Measurements from ENCODE around the gene TLCD3B. TPM values are rescaled to one million over a fixed set of nuclear protein-coding genes. Genes with fewer than 3 reads are reported as not detected.

The TLCD3B gene
- total and polyA plus RNA-seq, 9 of the 15 experiments (the other 6 are each of a cell fraction or from before 2014, with no cell fraction given): 0.10 to 0.52 (median 0.23) TPM; not detected in 4

- FAIRE-seq: peak; percentile 57
- POLR2A ChIA-PET: interaction anchor here (0.6 to 1.4 kb wide), 3 partner anchors 14 to 558 kb away, joined by 3 to 4 read pairs (median 4); partner anchors contain the start of gene TBX6
- peak overlapping the region in 1 of 2 experiments; percentile 89; a peak in 1 of 4 replicates for H3K9ac ChIP-seq (ENCODE audit: insufficient read depth in 1 of 2, low read depth in 2 of 2, low read length in 2 of 2)
- no peak for TF ChIP-seq ZNF174 (CRISPR knock-in tag; IDR thresholded peaks at IDR 0.05)
- no peak for TF ChIP-seq SNIP1 (IDR thresholded peaks at IDR 0.05; ENCODE audit: low read depth)
- TF ChIP-seq ZNF785 (CRISPR knock-in tag; IDR thresholded peaks at IDR 0.05): no peak
- TF ChIP-seq UBTF (IDR thresholded peaks at IDR 0.05; ENCODE audit: borderline replicate concordance in 1 of 2, low read depth in 2 of 2, low read length in 2 of 2): no peak
- no peak for TF ChIP-seq ZBTB11 (CRISPR knock-in tag; IDR thresholded peaks at IDR 0.05)
- TF ChIP-seq SIN3B (IDR thresholded peaks at IDR 0.05; ENCODE audit: low read depth): no peak
- TF ChIP-seq THRAP3 (IDR thresholded peaks at IDR 0.05; ENCODE audit: borderline replicate concordance): no peak
- TF ChIP-seq PHB (CRISPR knock-in tag; IDR thresholded peaks at IDR 0.05): no peak
- no peak for TF ChIP-seq NFATC3 (IDR thresholded peaks at IDR 0.05)
- no peak for TF ChIP-seq ELF2 (CRISPR knock-in tag; IDR thresholded peaks at IDR 0.05)
- no peak for TF ChIP-seq ZBTB2 (IDR thresholded peaks at IDR 0.05)
- TF ChIP-seq ZC3H4 (CRISPR knock-in tag; IDR thresholded peaks at IDR 0.05; ENCODE audit: borderline replicate concordance): no peak
- TF ChIP-seq TSC22D4 (tag; IDR thresholded peaks at IDR 0.05): no peak
- TF ChIP-seq ESRRA (IDR thresholded peaks at IDR 0.05; ENCODE audit: borderline replicate concordance, low read depth): peak; percentile 49; the same call in 1 of the 2 replicates
- TF ChIP-seq LEF1 (IDR thresholded peaks at IDR 0.05): no peak
- TF ChIP-seq RFX7 (CRISPR knock-in tag; IDR thresholded peaks at IDR 0.05): no peak
These were observed 29.9 kb upstream of the TLCD3B start for GRCh38 chr16:30060836-30061554.

More at GRCh38 chr16:30060836-30061554, 29.9 kb upstream of the TLCD3B start:
- peaks cover 27% of the 10 kb centered on the region for H3K79me2 ChIP-seq (ENCODE audit: control insufficient read depth, insufficient read depth, low read length)
- no peaks in the 10 kb centered on the region for H3K9me3 ChIP-seq (replicated peaks; ENCODE audit: control insufficient read depth, insufficient read depth, low read depth, low read length)
- H3K27ac ChIP-seq (ENCODE audit: extremely low read depth, low read depth, low read length): no peak overlapping the region
- ATAC-seq (no peak), DNase-seq (ENCODE audit: extremely low read depth in 1 of 4, low spot score in 3 of 4) (peak in 2 of 4 experiments; percentile 16 to 49)
- no peak overlapping the region for H3K4me3 ChIP-seq
- H2AFZ ChIP-seq (ENCODE audit: low read depth, low read length): no peak overlapping the region
- H3K27me3 ChIP-seq (ENCODE audit: control insufficient read depth in 2 of 2, insufficient read depth in 2 of 2, low read length in 2 of 2): no peaks in the 10 kb centered on the region
- intact Hi-C loops (cut with micrococcal nuclease) (loop anchor here (10.0 kb wide), 2 partner anchors 314 to 594 kb away; partner anchors contain the start of genes FBRS, MYL11, PRR14 and TBC1D10B), in situ Hi-C loops (cut with MboI) (no loop called here)
- H4K20me1 ChIP-seq (replicated peaks; ENCODE audit: control insufficient read depth, insufficient read depth, low read length): peaks cover 2% of the 10 kb centered on the region
- BruUV-seq (replicated peaks): no TSS peak
- CTCF ChIA-PET (ENCODE audit: low intra/inter-chr PET ratio): no interaction called here
- no peaks in the 10 kb centered on the region for H3K9me1 ChIP-seq (ENCODE audit: control insufficient read depth, insufficient read depth, low read length)
- WGBS (ENCODE audit: insufficient coverage, low coverage, missing lambda C conversion rate): 14% methylated on average over 2 of the region's 2 CpGs
- peaks cover under 1% of the 10 kb centered on the region; the same call in 1 of the 3 replicates for H3K36me3 ChIP-seq (ENCODE audit: control insufficient read depth, insufficient read depth, low read length)
- peaks cover 17 to 32% of the 10 kb centered on the region in 2 experiments for H3K4me1 ChIP-seq (replicated peaks in 1 of 2; ENCODE audit: control insufficient read depth in 2 of 2, insufficient read depth in 2 of 2, low read length in 2 of 2)
- no peak overlapping the region for H3K4me2 ChIP-seq (ENCODE audit: insufficient read depth, low read length)

Data from K562 (cell line).